Measurements from ENCODE around the gene FAM120B.
"Not testable (repeated sequence)": the region's sequence is repeated elsewhere in the genome, so short reads cannot be mapped to it uniquely, and the experiment has no call there.

FAM120B gene

DNA sequence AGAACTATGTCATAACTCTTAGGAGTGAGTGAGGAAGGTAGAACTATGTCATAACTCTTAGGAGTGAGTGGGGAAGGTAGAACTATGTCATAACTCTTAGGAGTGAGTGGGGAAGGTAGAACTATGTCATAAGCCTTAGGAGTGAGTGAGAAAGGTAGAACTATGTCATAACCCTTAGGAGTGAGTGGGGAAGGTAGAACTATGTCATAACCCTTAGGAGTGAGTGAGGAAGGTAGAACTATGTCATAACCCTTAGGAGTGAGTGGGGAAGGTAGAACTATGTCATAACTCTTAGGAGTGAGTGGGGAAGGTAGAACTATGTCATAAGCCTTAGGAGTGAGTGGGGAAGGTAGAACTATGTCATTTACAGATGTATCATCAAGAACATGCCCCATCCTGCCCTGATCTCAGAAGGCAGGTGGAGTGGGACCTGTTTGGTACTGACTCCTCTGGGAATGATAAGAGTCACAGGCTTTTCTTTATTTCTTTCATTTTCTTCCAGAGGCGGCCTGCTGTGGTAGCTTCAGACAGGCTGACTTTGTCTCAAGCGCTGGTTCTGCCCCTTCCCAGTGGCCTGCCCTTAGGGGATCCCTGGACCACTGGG lies 93.5 kb downstream of the FAM120B start:
- H3K36me3 Mint-ChIP-seq (ENCODE audit: low read depth), result peaks cover 27% of the 10 kb centered on the region
- H3K4me1 Mint-ChIP-seq (ENCODE audit: low read depth); H3K9me3 Mint-ChIP-seq; H3K4me3 Mint-ChIP-seq; DNase-seq (ENCODE audit: low spot score); H3K27me3 Mint-ChIP-seq (ENCODE audit: low read depth); H3K27ac Mint-ChIP-seq: not testable (repeated sequence)

DNA sequence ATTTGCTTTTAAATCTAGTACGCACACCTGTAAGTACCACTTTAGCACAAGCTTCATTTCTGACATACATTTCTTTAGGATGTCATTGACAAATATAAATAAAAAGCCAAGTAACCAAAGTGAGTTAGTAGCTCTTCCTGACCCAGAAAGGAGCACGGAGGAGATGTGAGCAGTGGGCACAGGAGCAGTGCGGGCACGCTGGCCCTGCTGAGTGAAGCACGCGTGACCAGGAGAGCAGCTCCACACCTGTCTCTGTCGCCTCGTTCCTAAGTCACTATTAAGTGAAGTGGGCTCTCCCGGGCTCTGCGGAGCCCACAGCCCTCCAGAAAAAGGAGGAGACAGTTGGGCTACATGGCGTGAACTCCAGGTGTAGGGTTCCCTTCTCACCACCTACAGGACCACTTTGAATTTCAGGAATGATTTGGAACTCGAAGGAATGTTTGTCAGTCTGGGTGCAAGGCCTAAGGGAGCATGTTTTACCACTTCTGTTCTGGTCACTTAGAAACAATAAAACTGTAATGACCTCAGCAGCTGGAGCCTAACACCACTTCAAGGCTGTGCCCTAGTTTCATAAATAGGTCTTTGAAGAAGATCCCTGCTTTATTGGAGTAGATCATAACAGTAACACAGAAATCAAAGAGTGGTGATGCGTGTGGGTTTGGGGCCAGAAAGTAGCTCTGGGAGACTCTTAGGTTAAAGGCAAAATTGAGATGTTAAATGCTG lies 95.9 kb downstream of the FAM120B start:
- Mint-ChIP-seq H3K27ac (no peak overlapping the region), H3K9me3 (no peaks in the 10 kb centered on the region), H3K27me3 (ENCODE audit: low read depth) (no peaks in the 10 kb centered on the region), H3K4me3 (no peak overlapping the region), H3K4me1 (ENCODE audit: low read depth) (no peaks in the 10 kb centered on the region), H3K36me3 (ENCODE audit: low read depth) (peaks cover 25% of the 10 kb centered on the region)
- DNase-seq (ENCODE audit: low spot score), result no peak

DNA sequence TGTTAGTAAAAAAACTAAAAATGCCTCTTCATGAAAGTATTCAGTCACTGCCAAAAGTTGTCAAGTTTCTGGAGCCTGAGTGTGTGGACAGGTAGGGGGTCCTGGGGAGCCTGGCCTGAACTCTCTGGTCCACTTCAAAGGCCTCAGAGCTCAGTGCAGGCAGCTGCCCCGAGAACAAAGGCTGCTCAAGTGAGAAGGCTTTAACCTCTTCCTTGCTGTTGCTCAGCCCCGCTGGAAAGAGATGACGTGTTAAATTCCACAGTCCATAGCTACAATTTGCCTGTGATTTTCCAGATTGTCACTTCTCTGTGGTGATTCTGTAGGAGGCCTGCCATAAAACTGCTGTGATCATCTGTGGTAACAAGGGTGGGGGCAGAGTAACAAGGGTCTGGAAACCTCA lies 96.9 kb downstream of the FAM120B start:
- no peak for DNase-seq (ENCODE audit: low spot score)
- no peaks in the 10 kb centered on the region for H3K27me3 Mint-ChIP-seq (ENCODE audit: low read depth)
- no peak overlapping the region for H3K4me3 Mint-ChIP-seq
- H3K4me1 Mint-ChIP-seq (ENCODE audit: low read depth), result no peaks in the 10 kb centered on the region
- H3K27ac Mint-ChIP-seq, result no peak overlapping the region
- no peaks in the 10 kb centered on the region for H3K9me3 Mint-ChIP-seq
- peaks cover 28% of the 10 kb centered on the region for H3K36me3 Mint-ChIP-seq (ENCODE audit: low read depth)

DNA sequence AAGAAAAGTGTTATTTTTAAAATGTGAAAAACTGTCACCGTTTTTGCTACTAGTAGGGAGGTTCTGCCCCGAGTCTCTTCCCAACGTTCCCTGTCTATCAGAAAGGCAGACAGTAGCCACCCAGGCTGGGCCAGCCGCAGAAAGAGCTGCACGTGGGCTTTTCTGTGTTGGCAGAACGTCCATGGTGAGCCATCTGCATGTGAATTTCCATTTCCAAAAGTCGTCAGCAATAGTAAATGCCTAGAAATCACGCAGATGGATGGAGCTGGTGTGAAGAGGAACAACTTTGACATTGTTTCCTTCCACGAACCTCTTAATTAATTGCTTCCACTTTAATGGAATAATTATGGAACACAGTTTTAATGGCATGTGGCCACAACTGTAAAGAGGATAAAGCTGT lies 97.5 kb downstream of the FAM120B start:
- Mint-ChIP-seq H3K27me3 (ENCODE audit: low read depth) (no peaks in the 10 kb centered on the region), H3K36me3 (ENCODE audit: low read depth) (peaks cover 28% of the 10 kb centered on the region), H3K9me3 (no peaks in the 10 kb centered on the region), H3K27ac (no peak overlapping the region), H3K4me1 (ENCODE audit: low read depth) (no peaks in the 10 kb centered on the region), H3K4me3 (no peak overlapping the region)
- DNase-seq (ENCODE audit: low spot score), result no peak

DNA sequence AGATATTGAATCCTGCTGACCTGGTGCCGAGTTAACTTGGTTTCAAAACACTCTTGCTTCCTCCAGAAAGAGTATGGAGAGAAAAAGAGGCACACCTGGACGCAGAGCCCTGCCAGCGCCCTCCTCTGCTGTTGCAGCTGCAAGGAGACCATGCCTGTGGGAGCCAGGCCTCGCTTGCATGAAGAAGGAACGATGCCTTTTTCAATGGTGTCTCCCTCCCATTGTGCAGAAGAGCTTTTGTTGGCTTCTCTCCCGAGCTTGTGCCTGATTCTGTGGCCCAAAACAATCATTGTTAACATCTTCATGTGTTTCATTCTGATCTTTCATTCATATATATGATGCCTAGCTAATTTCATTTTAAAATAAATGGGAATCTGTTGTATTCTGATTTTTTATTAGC lies 98.1 kb downstream of the FAM120B start:
- Mint-ChIP-seq H3K27ac (no peak overlapping the region), H3K27me3 (ENCODE audit: low read depth) (no peaks in the 10 kb centered on the region), H3K36me3 (ENCODE audit: low read depth) (peaks cover 28% of the 10 kb centered on the region), H3K4me3 (no peak overlapping the region), H3K9me3 (no peaks in the 10 kb centered on the region), H3K4me1 (ENCODE audit: low read depth) (no peaks in the 10 kb centered on the region)
- no peak for DNase-seq (ENCODE audit: low spot score)

DNA sequence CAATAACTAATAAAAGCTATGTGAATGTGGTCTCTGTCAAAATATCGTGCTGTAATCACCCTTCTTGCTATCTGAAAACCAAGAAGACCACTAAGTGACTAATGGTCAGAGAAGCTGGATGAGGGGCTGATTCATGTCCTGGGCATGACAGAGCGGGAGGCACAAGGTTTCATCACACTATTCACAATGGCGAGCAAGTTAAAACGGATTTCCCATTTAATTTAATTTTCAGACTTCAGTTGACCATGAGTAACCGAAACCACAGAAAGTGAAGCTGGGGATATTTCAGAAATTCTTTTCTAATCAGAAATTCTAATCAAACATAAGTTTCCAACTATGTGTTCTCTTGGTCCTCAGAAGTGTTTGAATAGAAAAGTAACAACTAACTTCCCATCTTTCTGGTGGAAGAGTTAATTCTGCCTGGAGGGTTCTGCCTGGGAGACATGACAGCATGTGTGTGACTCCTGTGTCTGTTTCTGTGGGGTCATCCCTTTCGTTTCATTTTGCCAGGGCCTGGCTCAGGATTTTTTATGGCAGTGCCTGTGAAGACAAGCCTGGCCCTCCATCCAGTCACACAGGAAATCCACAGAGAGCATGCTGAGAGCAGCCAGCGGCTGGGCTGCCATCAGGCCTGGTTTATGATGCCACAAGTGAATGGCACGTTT lies 98.9 kb downstream of the FAM120B start:
- Mint-ChIP-seq H3K9me3 (no peaks in the 10 kb centered on the region), H3K36me3 (ENCODE audit: low read depth) (peaks cover 25% of the 10 kb centered on the region), H3K4me3 (no peak overlapping the region), H3K27ac (no peak overlapping the region), H3K4me1 (ENCODE audit: low read depth) (no peaks in the 10 kb centered on the region), H3K27me3 (ENCODE audit: low read depth) (peaks cover 5% of the 10 kb centered on the region)
- DNase-seq (ENCODE audit: low spot score), result no peak

DNA sequence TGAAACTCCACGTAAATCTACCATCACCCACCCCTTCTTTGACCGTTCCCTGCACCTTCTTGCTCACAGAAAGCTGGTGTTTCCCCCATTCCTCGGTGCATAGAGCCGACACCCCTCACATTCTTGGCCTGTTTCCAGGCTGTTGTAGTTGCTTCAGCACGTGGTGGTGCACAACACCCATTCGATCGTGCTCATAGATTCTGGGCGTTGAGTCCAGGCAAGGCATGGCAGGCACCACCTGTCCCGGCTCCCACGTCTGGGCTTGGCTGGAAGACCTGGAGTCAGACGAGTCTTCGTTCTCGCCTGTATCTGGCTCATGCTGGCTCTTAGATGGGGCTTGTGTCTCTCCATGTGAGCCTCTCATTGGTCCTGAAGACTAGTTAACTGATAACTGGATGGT lies 100.6 kb downstream of the FAM120B start:
- Mint-ChIP-seq H3K27me3 (ENCODE audit: low read depth) (peaks cover 15% of the 10 kb centered on the region), H3K36me3 (ENCODE audit: low read depth) (peaks cover 25% of the 10 kb centered on the region), H3K9me3 (no peaks in the 10 kb centered on the region), H3K4me1 (ENCODE audit: low read depth) (no peaks in the 10 kb centered on the region), H3K27ac (no peak overlapping the region), H3K4me3 (no peak overlapping the region)
- DNase-seq (ENCODE audit: low spot score), result no peak

DNA sequence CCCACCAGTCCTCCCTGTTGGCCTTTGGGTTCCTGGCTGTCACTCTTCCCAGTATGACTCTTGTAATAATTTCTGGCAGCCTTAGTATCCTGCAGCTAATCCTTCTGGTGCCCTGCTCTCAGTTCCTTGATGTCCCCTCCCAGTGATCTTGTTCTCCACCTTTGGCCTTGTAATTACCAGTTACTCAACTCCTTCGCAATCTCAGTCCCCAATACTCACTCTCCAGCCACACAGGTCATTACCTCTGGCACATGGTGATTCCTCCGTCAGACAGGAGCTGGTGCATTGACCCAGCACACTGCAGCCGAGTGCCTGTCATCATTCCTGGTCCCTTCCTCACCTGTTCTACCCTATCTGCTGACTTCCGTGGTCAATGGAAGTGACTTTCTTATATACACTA lies 101.4 kb downstream of the FAM120B start:
- DNase-seq (ENCODE audit: low spot score), result no peak
- Mint-ChIP-seq H3K4me1 (ENCODE audit: low read depth) (no peaks in the 10 kb centered on the region), H3K27ac (no peak overlapping the region), H3K27me3 (ENCODE audit: low read depth) (peaks cover 15% of the 10 kb centered on the region), H3K4me3 (no peak overlapping the region), H3K9me3 (no peaks in the 10 kb centered on the region), H3K36me3 (ENCODE audit: low read depth) (peaks cover 25% of the 10 kb centered on the region)

DNA sequence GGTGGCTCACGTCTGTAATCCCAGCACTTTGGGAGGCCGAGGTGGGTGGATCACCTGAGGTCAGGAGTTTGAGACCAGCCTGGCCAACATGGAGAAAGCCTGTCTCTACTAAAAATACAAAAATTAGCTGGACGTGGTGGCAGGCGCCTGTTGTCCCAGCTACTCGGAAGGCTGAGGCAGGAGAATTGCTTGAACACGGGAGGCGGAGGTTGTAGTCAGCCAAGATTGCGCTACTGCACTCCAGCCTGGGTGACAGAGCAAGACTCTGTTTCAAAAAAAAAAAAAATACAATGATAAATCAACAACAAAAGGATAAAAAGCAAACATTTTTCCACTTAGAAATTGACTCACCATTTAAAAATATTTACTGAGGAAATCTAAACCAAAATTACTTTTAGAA lies 103.2 kb downstream of the FAM120B start:
- not testable (repeated sequence) for DNase-seq (ENCODE audit: low spot score); H3K27ac Mint-ChIP-seq; H3K9me3 Mint-ChIP-seq; H3K4me3 Mint-ChIP-seq; H3K4me1 Mint-ChIP-seq (ENCODE audit: low read depth)
- peaks cover 23% of the 10 kb centered on the region for H3K36me3 Mint-ChIP-seq (ENCODE audit: low read depth)
- H3K27me3 Mint-ChIP-seq (ENCODE audit: low read depth), result peaks cover 17% of the 10 kb centered on the region

DNA sequence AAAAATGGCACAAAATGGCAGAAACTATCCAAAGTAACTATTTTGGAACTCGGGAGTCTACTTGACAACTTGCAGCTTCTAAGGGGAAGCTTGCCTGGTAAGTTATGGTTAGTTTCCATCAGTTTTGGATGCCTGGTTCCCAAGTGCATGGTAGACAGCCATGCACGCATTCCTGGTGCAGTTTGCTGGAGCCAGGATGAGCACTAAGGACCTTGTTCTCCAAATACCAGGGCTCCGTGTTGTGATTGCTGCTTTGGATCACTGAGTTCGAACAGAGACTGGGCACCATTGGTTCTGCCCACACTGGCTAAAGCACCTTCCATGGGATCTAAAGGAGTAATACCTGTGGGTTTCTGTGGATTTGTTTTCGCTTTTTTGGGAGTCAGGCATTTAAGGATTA lies 103.7 kb downstream of the FAM120B start:
- Mint-ChIP-seq H3K9me3 (no peaks in the 10 kb centered on the region), H3K36me3 (ENCODE audit: low read depth) (peaks cover 18% of the 10 kb centered on the region), H3K27me3 (ENCODE audit: low read depth) (peaks cover 21% of the 10 kb centered on the region), H3K4me3 (no peak overlapping the region), H3K4me1 (ENCODE audit: low read depth) (no peaks in the 10 kb centered on the region), H3K27ac (no peak overlapping the region)
- DNase-seq (ENCODE audit: low spot score), result no peak

DNA sequence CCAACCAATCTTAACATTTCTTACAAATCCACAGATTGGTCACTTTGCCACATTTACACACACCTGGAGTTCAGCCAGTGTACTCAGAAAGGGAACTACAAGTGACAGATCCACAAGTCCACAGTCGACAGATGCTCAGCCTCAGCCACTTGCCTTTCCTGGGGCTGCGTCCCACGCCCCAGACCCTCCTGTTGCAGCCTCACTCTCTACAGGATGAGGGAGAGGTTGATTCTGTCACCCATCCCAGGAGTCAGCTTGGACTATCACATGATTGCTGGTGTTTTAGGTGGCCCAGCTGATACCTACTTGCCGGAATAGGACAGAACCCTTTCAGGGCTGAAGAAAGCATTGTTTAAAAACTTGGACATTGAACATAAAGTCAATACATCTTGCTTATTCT lies 108.8 kb downstream of the FAM120B start:
- Mint-ChIP-seq H3K36me3 (ENCODE audit: low read depth) (no peaks in the 10 kb centered on the region), H3K9me3 (no peaks in the 10 kb centered on the region), H3K27me3 (ENCODE audit: low read depth) (peaks cover 20% of the 10 kb centered on the region), H3K4me3 (no peak overlapping the region), H3K4me1 (ENCODE audit: low read depth) (no peaks in the 10 kb centered on the region), H3K27ac (no peak overlapping the region)
- DNase-seq (ENCODE audit: low spot score), result no peak

DNA sequence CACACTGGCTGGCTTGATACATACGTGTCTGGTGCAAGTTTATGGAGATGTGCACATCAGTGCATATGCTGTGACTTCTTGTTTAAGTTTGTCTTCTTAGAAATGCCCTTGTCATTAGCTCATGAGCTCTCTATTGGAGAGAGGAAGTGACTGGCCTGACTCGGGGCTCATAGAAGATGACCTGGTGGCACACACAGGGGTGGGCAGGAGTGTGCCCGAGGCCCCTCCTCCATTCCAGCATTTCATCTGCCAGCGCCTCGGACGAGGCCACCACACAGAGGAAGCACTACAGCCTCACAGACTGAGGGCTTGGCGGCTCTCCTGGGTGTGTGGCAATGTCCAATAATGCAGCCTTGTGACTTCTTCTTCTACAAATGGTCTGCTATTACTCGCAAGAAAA lies 109.7 kb downstream of the FAM120B start:
- no peak for DNase-seq (ENCODE audit: low spot score)
- Mint-ChIP-seq H3K27ac (no peak overlapping the region), H3K4me3 (no peak overlapping the region), H3K36me3 (ENCODE audit: low read depth) (no peaks in the 10 kb centered on the region), H3K4me1 (ENCODE audit: low read depth) (no peaks in the 10 kb centered on the region), H3K9me3 (no peaks in the 10 kb centered on the region), H3K27me3 (ENCODE audit: low read depth) (peaks cover 11% of the 10 kb centered on the region)

DNA sequence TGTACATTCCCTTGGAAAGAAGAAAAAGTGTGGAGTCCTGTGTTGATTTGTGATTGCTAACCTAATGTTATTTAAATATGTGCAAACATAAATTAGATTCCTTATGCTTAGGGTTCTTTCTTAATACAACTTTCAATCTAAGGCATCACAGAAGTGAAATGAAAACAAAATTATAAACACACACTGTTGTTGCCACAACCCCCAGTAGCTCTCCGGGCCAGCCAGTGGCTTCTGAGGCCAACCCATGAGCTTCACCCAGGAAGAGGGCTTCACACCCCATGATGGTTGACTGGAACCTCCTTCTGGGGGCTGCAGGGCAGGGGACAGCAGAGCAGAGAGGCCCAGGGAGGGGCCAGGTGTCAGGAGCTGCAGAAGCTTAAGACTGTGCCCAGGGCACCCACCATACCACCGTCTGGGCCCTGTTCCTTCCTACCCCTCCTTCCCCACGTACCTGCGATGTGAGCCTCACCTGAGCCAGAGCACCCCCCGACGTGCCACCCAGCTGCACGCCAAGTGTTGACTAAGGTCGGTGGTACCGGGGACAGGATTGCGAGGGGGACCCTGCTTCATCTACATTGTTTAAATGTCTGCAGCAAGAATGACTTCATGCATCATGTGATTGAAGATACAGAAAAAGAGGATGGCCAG lies 110.5 kb downstream of the FAM120B start:
- no peaks in the 10 kb centered on the region for H3K36me3 Mint-ChIP-seq (ENCODE audit: low read depth)
- peaks cover 8% of the 10 kb centered on the region for H3K27me3 Mint-ChIP-seq (ENCODE audit: low read depth)
- H3K27ac Mint-ChIP-seq, result no peak overlapping the region
- DNase-seq (ENCODE audit: low spot score), result no peak
- H3K9me3 Mint-ChIP-seq, result no peaks in the 10 kb centered on the region
- H3K4me3 Mint-ChIP-seq, result no peak overlapping the region
- no peaks in the 10 kb centered on the region for H3K4me1 Mint-ChIP-seq (ENCODE audit: low read depth)

DNA sequence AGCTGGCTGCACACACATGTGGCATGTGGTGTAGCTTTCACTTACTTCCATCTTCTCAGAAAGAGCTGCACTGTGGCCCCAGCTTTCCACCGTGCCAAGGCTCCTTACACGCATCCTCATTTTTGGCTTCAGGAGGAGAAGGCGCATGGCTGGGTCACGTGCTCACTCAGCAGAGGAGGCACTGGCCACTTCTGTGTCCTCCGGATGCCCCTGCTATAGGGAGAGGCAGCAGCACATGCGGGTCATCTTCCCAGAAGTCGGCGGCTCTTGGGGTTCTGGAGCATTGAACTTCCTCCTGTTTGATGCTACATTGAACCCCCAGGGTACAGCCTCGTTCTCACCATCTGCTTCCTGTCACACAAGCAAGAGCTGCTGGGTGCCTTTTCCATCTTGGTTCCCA lies 111.3 kb downstream of the FAM120B start:
- H3K27ac Mint-ChIP-seq, result no peak overlapping the region

More for the DNA sequence above, 111.3 kb downstream of the FAM120B start:
- H3K9me3 Mint-ChIP-seq, result no peaks in the 10 kb centered on the region
- H3K4me1 Mint-ChIP-seq (ENCODE audit: low read depth), result no peaks in the 10 kb centered on the region
- DNase-seq (ENCODE audit: low spot score), result no peak
- H3K27me3 Mint-ChIP-seq (ENCODE audit: low read depth), result peaks cover 8% of the 10 kb centered on the region
- H3K36me3 Mint-ChIP-seq (ENCODE audit: low read depth), result no peaks in the 10 kb centered on the region
- no peak overlapping the region for H3K4me3 Mint-ChIP-seq

Data from T-helper 2 cell treated with Interferon-gamma antibody and Interleukin-4, amounts not matched to agents 5 μg/mL and 100 μg/mL, for 36 hours (primary cell).